ENCODE data around the gene UGT3A2. TPM values are rescaled to one million over a fixed set of nuclear protein-coding genes. Genes with fewer than 3 reads are reported as not detected.

UGT3A2 gene
- total RNA-seq, 1 donor from 2014 or later = not detected

GRCh38 chr5:36017004-36017403, 49.7 kb downstream of the UGT3A2 start:
- peaks cover 4% of the 10 kb centered on the region for H3K9me3 ChIP-seq
- no peak for DNase-seq
- ATAC-seq = no peak
- H3K27me3 ChIP-seq = no peaks in the 10 kb centered on the region
- no peak overlapping the region for H3K4me3 ChIP-seq
- H3K4me1 ChIP-seq = no peaks in the 10 kb centered on the region
- no peaks in the 10 kb centered on the region for H3K36me3 ChIP-seq
- H3K27ac ChIP-seq = no peak overlapping the region
- TF ChIP-seq, protein P1, sequence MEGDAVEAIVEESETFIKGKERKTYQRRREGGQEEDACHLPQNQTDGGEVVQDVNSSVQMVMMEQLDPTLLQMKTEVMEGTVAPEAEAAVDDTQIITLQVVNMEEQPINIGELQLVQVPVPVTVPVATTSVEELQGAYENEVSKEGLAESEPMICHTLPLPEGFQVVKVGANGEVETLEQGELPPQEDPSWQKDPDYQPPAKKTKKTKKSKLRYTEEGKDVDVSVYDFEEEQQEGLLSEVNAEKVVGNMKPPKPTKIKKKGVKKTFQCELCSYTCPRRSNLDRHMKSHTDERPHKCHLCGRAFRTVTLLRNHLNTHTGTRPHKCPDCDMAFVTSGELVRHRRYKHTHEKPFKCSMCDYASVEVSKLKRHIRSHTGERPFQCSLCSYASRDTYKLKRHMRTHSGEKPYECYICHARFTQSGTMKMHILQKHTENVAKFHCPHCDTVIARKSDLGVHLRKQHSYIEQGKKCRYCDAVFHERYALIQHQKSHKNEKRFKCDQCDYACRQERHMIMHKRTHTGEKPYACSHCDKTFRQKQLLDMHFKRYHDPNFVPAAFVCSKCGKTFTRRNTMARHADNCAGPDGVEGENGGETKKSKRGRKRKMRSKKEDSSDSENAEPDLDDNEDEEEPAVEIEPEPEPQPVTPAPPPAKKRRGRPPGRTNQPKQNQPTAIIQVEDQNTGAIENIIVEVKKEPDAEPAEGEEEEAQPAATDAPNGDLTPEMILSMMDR (IDR thresholded peaks at IDR 0.05) = no peak
- intact Hi-C loops (cut with DNase I) = no loop called here

GRCh38 chr5:36013182-36013581, 53.5 kb downstream of the UGT3A2 start:
- intact Hi-C loops (cut with DNase I) = no loop called here
- DNase-seq (no peak), ATAC-seq (no peak)
- Histone ChIP-seq H3K4me3 (no peak overlapping the region), H3K27me3 (no peaks in the 10 kb centered on the region), H3K36me3 (no peaks in the 10 kb centered on the region), H3K4me1 (no peaks in the 10 kb centered on the region), H3K9me3 (peaks cover 4% of the 10 kb centered on the region), H3K27ac (no peak overlapping the region)
- TF ChIP-seq, protein P1 (IDR thresholded peaks at IDR 0.05) = no peak

GRCh38 chr5:36009698-36010097, 57.0 kb downstream of the UGT3A2 start:
- Histone ChIP-seq H3K4me3 (no peak overlapping the region), H3K27me3 (no peaks in the 10 kb centered on the region), H3K36me3 (no peaks in the 10 kb centered on the region), H3K9me3 (peaks cover 4% of the 10 kb centered on the region), H3K27ac (no peak overlapping the region), H3K4me1 (no peaks in the 10 kb centered on the region)
- TF ChIP-seq, protein P1 (IDR thresholded peaks at IDR 0.05) = no peak
- intact Hi-C loops (cut with DNase I) = no loop called here
- no peak for DNase-seq
- ATAC-seq = no peak

GRCh38 chr5:36007366-36007765, 59.3 kb downstream of the UGT3A2 start:
- Histone ChIP-seq H3K4me1 (no peaks in the 10 kb centered on the region), H3K27me3 (no peaks in the 10 kb centered on the region), H3K9me3 (no peaks in the 10 kb centered on the region), H3K36me3 (no peaks in the 10 kb centered on the region), H3K4me3 (no peak overlapping the region), H3K27ac (no peak overlapping the region)
- DNase-seq (no peak), ATAC-seq (no peak)
- intact Hi-C loops (cut with DNase I) = no loop called here
- TF ChIP-seq, protein P1 (IDR thresholded peaks at IDR 0.05) = no peak

GRCh38 chr5:36006163-36006562, 60.5 kb downstream of the UGT3A2 start:
- H3K4me1 ChIP-seq = no peaks in the 10 kb centered on the region
- no peaks in the 10 kb centered on the region for H3K36me3 ChIP-seq
- H3K4me3 ChIP-seq = no peak overlapping the region
- DNase-seq (no peak), ATAC-seq (no peak)
- TF ChIP-seq, protein P1 (IDR thresholded peaks at IDR 0.05) = no peak
- no peaks in the 10 kb centered on the region for H3K9me3 ChIP-seq
- intact Hi-C loops (cut with DNase I) = no loop called here
- H3K27ac ChIP-seq = no peak overlapping the region
- no peaks in the 10 kb centered on the region for H3K27me3 ChIP-seq

DNA sequence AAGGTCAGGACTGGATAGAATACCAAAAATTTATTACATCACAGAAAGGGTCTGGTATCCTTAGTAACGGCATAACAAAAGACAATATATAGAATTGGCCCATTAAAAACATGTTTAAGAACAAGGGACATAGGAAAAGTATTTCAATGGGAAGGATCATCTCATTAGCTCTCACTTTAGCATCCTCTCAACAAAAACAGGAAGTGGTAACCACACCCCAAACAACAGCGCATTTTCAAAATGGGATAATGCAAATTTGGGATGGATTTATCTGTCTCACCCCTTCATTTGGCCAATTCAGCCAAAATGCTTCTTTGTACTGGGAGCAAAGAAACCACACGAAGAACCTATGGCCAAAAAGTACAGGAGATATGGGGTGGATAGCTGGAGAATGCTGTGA, 65.7 kb downstream of the UGT3A2 start:
- Histone ChIP-seq H3K36me3 (no peaks in the 10 kb centered on the region), H3K27me3 (no peaks in the 10 kb centered on the region), H3K27ac (no peak overlapping the region), H3K4me3 (no peak overlapping the region), H3K4me1 (no peaks in the 10 kb centered on the region), H3K9me3 (no peaks in the 10 kb centered on the region)
- intact Hi-C loops (cut with DNase I) = no loop called here
- ATAC-seq (no peak), DNase-seq (no peak)
- TF ChIP-seq, protein P1 (IDR thresholded peaks at IDR 0.05) = no peak

All from upper lobe of right lung (tissue), 1 donor.